Breast epithelium (tissue), 4 donors: Measurements from ENCODE around the gene FGFR3. TPM values are rescaled to one million over a fixed set of nuclear protein-coding genes. Genes with fewer than 3 reads are reported as not detected.

Source experiments
- DNase-seq, 2 donors: peaks; one replicate each; pipeline ENCODE4 v3.0.0-alpha.2; 2019; ENCODE audit warnings: low spot score in 2 of 2
- H3K27ac ChIP-seq, 2 donors: fragments of 200-600 bp; sonication (generic) in 1 of 2; one replicate each; pipeline ENCODE4 v1.5.1; 2016 to 2019; ENCODE audit warnings: mild to moderate bottlenecking in 1 of 2
- H3K27me3 ChIP-seq, 2 donors: fragments of 200-600 bp; sonication (generic) in 1 of 2; one replicate each; pipeline versions ENCODE4 v1.5.1 to v1.6.0; 2017 to 2019; ENCODE audit warnings: control low read depth in 1 of 2, mild to moderate bottlenecking in 1 of 2
- H3K36me3 ChIP-seq: fragments of 200-600 bp; one replicate; pipeline ENCODE4 v1.5.1; 2019
- H3K4me1 ChIP-seq, 2 donors: fragments of 200-600 bp; sonication (generic); one replicate each; pipeline ENCODE4 v1.5.1; 2016 to 2019; ENCODE audit warnings: control low read depth in 1 of 2
- H3K4me3 ChIP-seq, 3 donors: fragments of 200-600 bp; sonication (generic); 1 replicate in 2 of 3; 2 replicates in 1 of 3; pipeline ENCODE4 v1.5.1; 2016 to 2019; ENCODE audit warnings: mild to moderate bottlenecking in 3 of 3, moderate library complexity in 2 of 3
- H3K9me3 ChIP-seq, 2 donors: fragments of 200-600 bp; sonication (generic) in 1 of 2; one replicate each; pipeline ENCODE4 v1.5.1; 2016 to 2019; ENCODE audit warnings: control low read depth in 1 of 2
- POLR2A ChIP-seq: fragments of 450-650 bp; IDR thresholded peaks from one replicate; pipeline ENCODE4 v1.6.1; 2016; ENCODE audit warnings: antibody characterized with exemption, mild to moderate bottlenecking, moderate library complexity
- POLR2AphosphoS5 ChIP-seq, 3 donors: sonication (generic); formaldehyde crosslinking; IDR thresholded peaks; one replicate each; pipeline ENCODE4 v1.6.1; 2017; ENCODE audit warnings: antibody characterized with exemption in 3 of 3
- intact Hi-C: fragments of 100-400 bp; cut with DNase I; formaldehyde crosslinking; loops from one replicate; pipeline ENCODE4 v1.15.1; 2023; ENCODE audit warnings: low total_unique reads
- total RNA-seq, 3 donors: library from RNA; depleted of rRNA; stranded (reverse); fragments of >200 nt; gene quantifications; one replicate each; pipeline ENCODE4 v1.1.0, GENCODE V29; 2016
- TF ChIP-seq, protein P1 (sequence below), 3 donors: fragments of 450-650 bp; IDR thresholded peaks; one replicate each; pipeline ENCODE4 v1.5.1; 2016 to 2017; ENCODE audit warnings: antibody characterized with exemption in 3 of 3, mild to moderate bottlenecking in 3 of 3, moderate library complexity in 3 of 3

The FGFR3 gene
- total RNA-seq, 3 donors from 2014 or later: 0.80 to 3.5 (median 2.0) TPM

DNA sequence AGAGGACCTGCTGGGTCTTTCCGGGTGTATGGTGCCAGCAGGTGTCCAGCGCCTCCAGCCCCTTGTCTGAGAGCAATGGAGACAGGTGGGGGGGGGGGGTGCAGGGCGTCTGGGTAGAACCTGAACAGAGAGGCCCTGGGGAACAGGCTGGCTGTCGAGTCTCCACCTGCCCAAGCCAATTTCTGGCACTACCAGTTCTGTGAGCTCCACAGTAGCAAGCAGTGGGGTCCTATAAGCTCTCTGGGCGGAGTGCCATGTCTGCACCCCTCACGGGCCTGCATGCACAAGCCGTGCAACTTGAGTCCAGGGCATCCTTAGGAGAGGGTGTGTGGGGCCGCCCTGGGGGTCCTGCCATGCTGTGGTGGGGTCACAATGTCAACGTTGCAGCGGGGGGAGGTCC is 10.1 kb upstream of the FGFR3 start:
- TF ChIP-seq POLR2A: no peak
- no peak for TF ChIP-seq POLR2AphosphoS5 (IDR thresholded peaks at IDR 0.05)
- TF ChIP-seq, protein P1, sequence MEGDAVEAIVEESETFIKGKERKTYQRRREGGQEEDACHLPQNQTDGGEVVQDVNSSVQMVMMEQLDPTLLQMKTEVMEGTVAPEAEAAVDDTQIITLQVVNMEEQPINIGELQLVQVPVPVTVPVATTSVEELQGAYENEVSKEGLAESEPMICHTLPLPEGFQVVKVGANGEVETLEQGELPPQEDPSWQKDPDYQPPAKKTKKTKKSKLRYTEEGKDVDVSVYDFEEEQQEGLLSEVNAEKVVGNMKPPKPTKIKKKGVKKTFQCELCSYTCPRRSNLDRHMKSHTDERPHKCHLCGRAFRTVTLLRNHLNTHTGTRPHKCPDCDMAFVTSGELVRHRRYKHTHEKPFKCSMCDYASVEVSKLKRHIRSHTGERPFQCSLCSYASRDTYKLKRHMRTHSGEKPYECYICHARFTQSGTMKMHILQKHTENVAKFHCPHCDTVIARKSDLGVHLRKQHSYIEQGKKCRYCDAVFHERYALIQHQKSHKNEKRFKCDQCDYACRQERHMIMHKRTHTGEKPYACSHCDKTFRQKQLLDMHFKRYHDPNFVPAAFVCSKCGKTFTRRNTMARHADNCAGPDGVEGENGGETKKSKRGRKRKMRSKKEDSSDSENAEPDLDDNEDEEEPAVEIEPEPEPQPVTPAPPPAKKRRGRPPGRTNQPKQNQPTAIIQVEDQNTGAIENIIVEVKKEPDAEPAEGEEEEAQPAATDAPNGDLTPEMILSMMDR (IDR thresholded peaks at IDR 0.05): no peak
- no peaks in the 10 kb centered on the region for H3K9me3 ChIP-seq
- no peak overlapping the region for H3K4me3 ChIP-seq
- DNase-seq: no peak
- H3K36me3 ChIP-seq: no peaks in the 10 kb centered on the region
- no peaks in the 10 kb centered on the region for H3K27me3 ChIP-seq
- no peak overlapping the region for H3K27ac ChIP-seq
- intact Hi-C loops: no loop called here
- no peaks in the 10 kb centered on the region for H3K4me1 ChIP-seq

DNA sequence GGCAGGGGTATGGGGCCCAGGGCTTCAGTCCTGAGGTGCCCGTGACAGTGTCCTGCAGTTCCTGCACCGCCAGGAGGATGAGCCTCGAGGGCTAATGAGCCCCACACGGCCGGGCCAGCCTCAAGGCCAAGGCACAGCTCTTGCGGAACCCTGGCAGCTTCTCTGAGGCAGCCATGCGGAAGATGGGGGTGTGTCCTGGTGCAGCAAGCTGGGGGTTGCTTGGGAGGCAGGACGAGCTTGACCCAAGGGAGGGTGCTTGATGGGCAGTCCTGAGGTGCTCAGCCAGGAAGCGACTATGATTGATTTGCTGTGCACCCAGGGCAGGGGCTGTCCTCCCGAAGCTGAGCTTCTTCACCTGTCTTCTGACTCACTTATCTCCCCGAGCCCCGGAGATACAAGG is 9.1 kb upstream of the FGFR3 start:
- TF ChIP-seq POLR2A: no peak
- no peaks in the 10 kb centered on the region for H3K9me3 ChIP-seq
- H3K4me3 ChIP-seq: no peak overlapping the region
- H3K36me3 ChIP-seq: no peaks in the 10 kb centered on the region
- H3K4me1 ChIP-seq: no peaks in the 10 kb centered on the region
- no peak for DNase-seq
- no peak overlapping the region for H3K27ac ChIP-seq
- no peaks in the 10 kb centered on the region for H3K27me3 ChIP-seq
- intact Hi-C loops: no loop called here

DNA sequence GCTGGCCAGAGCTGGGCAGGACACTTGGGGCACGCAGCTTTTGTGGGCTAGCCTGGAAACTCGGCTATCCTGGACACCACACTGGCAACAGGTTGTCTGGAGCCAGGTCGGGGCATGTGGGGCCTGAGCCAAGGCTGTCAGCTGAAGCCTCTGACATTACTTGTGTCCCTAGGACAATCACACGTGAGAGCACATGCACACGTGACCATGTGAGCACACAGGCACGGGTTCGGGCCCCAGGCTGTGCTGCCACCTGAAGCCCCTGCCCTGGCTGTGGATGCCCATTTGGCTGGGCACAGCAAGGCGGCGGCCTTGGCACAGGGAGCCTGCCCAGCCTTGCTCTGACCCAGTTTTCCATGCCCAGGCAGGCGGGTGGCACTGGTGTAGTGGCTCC is 8.7 kb upstream of the FGFR3 start:
- Histone ChIP-seq H3K4me1 (no peaks in the 10 kb centered on the region), H3K27ac (no peak overlapping the region), H3K4me3 (no peak overlapping the region), H3K36me3 (no peaks in the 10 kb centered on the region), H3K9me3 (no peaks in the 10 kb centered on the region), H3K27me3 (no peaks in the 10 kb centered on the region)
- intact Hi-C loops: no loop called here
- TF ChIP-seq, protein P1 (IDR thresholded peaks at IDR 0.05): no peak
- TF ChIP-seq POLR2AphosphoS5 (IDR thresholded peaks at IDR 0.05): no peak
- no peak for TF ChIP-seq POLR2A
- DNase-seq: no peak

- intact Hi-C loops: no loop called here
These were observed 8.1 kb upstream of the FGFR3 start for GRCh38 chr4:1784789-1785591.

GRCh38 chr4:1785592-1785991 is 7.5 kb upstream of the FGFR3 start:
- no peak for DNase-seq
- Histone ChIP-seq H3K9me3 (no peaks in the 10 kb centered on the region), H3K4me1 (no peaks in the 10 kb centered on the region), H3K36me3 (no peaks in the 10 kb centered on the region), H3K4me3 (no peak overlapping the region), H3K27me3 (no peaks in the 10 kb centered on the region), H3K27ac (no peak overlapping the region)
- intact Hi-C loops: no loop called here
- TF ChIP-seq POLR2A (no peak), POLR2AphosphoS5 (IDR thresholded peaks at IDR 0.05) (no peak)
- TF ChIP-seq, protein P1 (IDR thresholded peaks at IDR 0.05): no peak

More at GRCh38 chr4:1784789-1785591, 8.1 kb upstream of the FGFR3 start:
- H3K27me3 ChIP-seq: no peaks in the 10 kb centered on the region
- H3K9me3 ChIP-seq: no peaks in the 10 kb centered on the region
- H3K4me3 ChIP-seq: no peak overlapping the region
- DNase-seq: no peak
- no peak overlapping the region for H3K27ac ChIP-seq
- no peaks in the 10 kb centered on the region for H3K4me1 ChIP-seq
- no peaks in the 10 kb centered on the region for H3K36me3 ChIP-seq
- no peak for TF ChIP-seq POLR2A

DNA sequence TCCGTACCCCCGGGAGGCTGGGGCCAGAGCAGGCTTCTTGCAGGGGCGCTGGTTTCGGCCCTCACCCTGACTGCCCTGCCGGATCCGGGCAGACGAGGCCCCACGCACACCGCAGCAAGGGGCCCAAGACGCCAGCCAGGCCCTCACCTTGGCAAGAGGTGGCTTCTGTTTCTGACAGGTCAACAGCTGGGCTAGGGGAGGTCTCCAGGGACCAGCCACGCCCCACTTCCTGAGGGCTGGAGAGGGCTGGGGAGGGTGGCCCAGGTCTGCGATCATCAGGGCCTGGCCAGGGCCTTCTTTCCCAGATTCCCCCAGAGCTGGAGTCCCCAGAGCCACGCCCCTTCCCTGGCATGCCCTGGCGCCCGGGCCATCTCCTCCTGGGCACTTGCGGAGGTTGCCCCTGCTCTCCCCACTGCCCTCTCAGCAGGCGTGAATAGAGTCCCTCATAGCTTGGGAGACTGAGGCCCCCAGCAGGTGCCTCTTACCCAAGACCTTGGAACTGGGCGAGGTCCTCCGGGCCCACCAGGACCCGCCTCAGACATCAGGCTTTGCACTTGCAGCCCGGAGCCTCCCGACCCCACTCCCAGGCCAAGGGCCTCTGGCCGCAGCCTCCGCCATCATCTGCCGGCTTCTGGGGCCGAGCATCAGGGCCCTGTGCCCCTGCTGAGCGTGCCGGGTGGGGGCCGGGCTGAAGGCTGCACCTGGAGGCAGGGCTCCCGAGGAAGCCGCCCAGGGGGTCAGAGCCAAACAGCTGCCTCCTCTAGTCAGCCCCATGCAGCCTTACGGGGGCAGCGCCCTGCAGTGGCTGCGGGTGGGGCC is 6.3 kb upstream of the FGFR3 start:
- no peaks in the 10 kb centered on the region for H3K4me1 ChIP-seq
- H3K27me3 ChIP-seq: no peaks in the 10 kb centered on the region
- DNase-seq: no peak
- TF ChIP-seq, protein P1 (IDR thresholded peaks at IDR 0.05): no peak
- no peak for TF ChIP-seq POLR2AphosphoS5 (IDR thresholded peaks at IDR 0.05)
- TF ChIP-seq POLR2A: no peak
- H3K27ac ChIP-seq: no peak overlapping the region
- no peaks in the 10 kb centered on the region for H3K36me3 ChIP-seq
- no peak overlapping the region for H3K4me3 ChIP-seq
- intact Hi-C loops: loop anchor here (1.0 kb wide), 1 partner anchor 19 kb away; no protein-coding TSS in a partner anchor
- H3K9me3 ChIP-seq: no peaks in the 10 kb centered on the region
